Measurements from ENCODE around the gene CDC42BPG.

CDC42BPG gene

GRCh38 chr11:64878494-64879243 lies 34.2 kb upstream of the CDC42BPG start, which contains the start of gene EHD1:
Gene EHD1 (minus strand): TSS chr11:64878621. CDS start chr11:64878464, 157 bp downstream.
- Histone ChIP-seq H3F3A (ENCODE audit: control insufficient read depth, insufficient read depth) (peaks cover 14% of the 10 kb centered on the region), H3K4me1 (ENCODE audit: control insufficient read depth, low read length) (peaks cover 77% of the 10 kb centered on the region), H3K27me3 (ENCODE audit: control insufficient read depth, low read length) (no peaks in the 10 kb centered on the region), H3K4me2 (ENCODE audit: low read length) (peak within 1 kb of the TSS; percentile 100), H3K27ac (ENCODE audit: low read depth, low read length) (peak within 1 kb of the TSS; percentile 82), H3K36me3 (ENCODE audit: control insufficient read depth, low read length) (peaks cover 44% of the 10 kb centered on the region), H3K4me3 (ENCODE audit: low read length) (peak within 1 kb of the TSS; percentile 95), H4K20me1 (ENCODE audit: control insufficient read depth, insufficient read depth, low read depth, low read length) (peaks cover 18% of the 10 kb centered on the region; the same call in 1 of the 2 replicates), H3K9me3 (ENCODE audit: control insufficient read depth, insufficient read depth, low read length) (no peaks in the 10 kb centered on the region), H3K79me2 (ENCODE audit: control insufficient read depth, low read length) (peaks cover 54% of the 10 kb centered on the region), H3K9me2 (replicated peaks; ENCODE audit: control insufficient read depth, low read length) (no peaks in the 10 kb centered on the region)
- TF ChIP-seq, protein P1, sequence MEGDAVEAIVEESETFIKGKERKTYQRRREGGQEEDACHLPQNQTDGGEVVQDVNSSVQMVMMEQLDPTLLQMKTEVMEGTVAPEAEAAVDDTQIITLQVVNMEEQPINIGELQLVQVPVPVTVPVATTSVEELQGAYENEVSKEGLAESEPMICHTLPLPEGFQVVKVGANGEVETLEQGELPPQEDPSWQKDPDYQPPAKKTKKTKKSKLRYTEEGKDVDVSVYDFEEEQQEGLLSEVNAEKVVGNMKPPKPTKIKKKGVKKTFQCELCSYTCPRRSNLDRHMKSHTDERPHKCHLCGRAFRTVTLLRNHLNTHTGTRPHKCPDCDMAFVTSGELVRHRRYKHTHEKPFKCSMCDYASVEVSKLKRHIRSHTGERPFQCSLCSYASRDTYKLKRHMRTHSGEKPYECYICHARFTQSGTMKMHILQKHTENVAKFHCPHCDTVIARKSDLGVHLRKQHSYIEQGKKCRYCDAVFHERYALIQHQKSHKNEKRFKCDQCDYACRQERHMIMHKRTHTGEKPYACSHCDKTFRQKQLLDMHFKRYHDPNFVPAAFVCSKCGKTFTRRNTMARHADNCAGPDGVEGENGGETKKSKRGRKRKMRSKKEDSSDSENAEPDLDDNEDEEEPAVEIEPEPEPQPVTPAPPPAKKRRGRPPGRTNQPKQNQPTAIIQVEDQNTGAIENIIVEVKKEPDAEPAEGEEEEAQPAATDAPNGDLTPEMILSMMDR (IDR thresholded peaks at IDR 0.05; ENCODE audit: low read depth, low read length, poor library complexity, severe bottlenecking) = peak; percentile 62
- no peak for TF ChIP-seq EZH2phosphoT487 (IDR thresholded peaks at IDR 0.05; ENCODE audit: borderline replicate concordance, low read length)

- no peaks in the 10 kb centered on the region for H3K27me3 ChIP-seq (ENCODE audit: control insufficient read depth, low read length)
- peaks cover 77% of the 10 kb centered on the region for H3K4me1 ChIP-seq (ENCODE audit: control insufficient read depth, low read length)
- H4K20me1 ChIP-seq (ENCODE audit: control insufficient read depth, insufficient read depth, low read depth, low read length) = peaks cover 18% of the 10 kb centered on the region; the same call in 1 of the 2 replicates
- peaks cover 14% of the 10 kb centered on the region for H3F3A ChIP-seq (ENCODE audit: control insufficient read depth, insufficient read depth)
- peak overlapping the region; percentile 82 for H3K27ac ChIP-seq (ENCODE audit: low read depth, low read length)
- peak overlapping the region; percentile 100 for H3K4me2 ChIP-seq (ENCODE audit: low read length)
- TF ChIP-seq, protein P1 (IDR thresholded peaks at IDR 0.05; ENCODE audit: low read depth, low read length, poor library complexity, severe bottlenecking) = no peak
- TF ChIP-seq EZH2phosphoT487 (IDR thresholded peaks at IDR 0.05; ENCODE audit: borderline replicate concordance, low read length) = no peak
- peaks cover 49% of the 10 kb centered on the region for H3K36me3 ChIP-seq (ENCODE audit: control insufficient read depth, low read length)
- H3K79me2 ChIP-seq (ENCODE audit: control insufficient read depth, low read length) = peaks cover 59% of the 10 kb centered on the region
- no peaks in the 10 kb centered on the region for H3K9me3 ChIP-seq (ENCODE audit: control insufficient read depth, insufficient read depth, low read length)
- peak overlapping the region; percentile 95 for H3K4me3 ChIP-seq (ENCODE audit: low read length)
- no peaks in the 10 kb centered on the region for H3K9me2 ChIP-seq (replicated peaks; ENCODE audit: control insufficient read depth, low read length)
These were observed 33.7 kb upstream of the CDC42BPG start for GRCh38 chr11:64878223-64878493.

DNA sequence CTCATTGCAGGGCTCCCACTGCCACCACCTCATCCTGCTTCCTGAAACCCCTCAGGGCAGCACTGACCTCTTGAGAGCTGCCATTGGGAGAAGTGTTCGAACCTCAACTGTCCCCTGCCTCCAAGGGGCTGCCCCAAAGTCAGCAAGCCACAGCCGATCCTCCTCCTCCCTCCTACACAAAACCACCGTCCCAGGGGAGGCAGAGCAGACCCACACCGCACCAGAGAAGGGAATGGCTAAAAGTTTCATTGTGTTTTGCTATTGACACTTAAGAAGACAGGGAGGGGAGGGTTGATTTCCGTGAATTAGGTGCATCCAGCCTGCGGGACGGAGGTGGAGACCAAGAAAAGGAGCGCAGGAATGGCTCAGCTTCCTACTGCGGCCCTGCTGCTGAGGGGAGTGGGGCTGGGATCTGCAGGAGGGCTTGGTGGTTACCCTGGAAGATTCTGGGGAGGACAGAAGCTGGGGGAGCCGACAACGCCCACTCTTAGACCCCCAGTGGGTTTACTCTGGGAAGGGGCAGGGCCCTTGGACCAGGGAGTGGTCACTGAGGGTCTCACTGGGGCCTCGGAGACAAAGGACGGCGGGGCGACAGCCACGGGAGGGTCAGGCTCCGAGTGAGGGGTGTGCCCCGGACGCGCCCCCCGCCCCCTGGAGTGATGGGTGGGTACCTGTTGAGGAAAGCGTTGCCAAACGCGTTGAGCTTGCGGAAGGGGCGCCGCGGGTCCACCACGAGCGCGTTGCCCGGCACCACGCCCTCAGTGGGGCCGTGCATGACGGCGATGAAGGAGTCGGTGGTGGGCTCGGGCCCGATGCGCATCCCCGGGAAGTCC lies 33.2 kb upstream of the CDC42BPG start:
- H3K79me2 ChIP-seq (ENCODE audit: control insufficient read depth, low read length) = peaks cover 64% of the 10 kb centered on the region
- peaks cover 18% of the 10 kb centered on the region; the same call in 1 of the 2 replicates for H4K20me1 ChIP-seq (ENCODE audit: control insufficient read depth, insufficient read depth, low read depth, low read length)
- H3K9me3 ChIP-seq (ENCODE audit: control insufficient read depth, insufficient read depth, low read length) = no peaks in the 10 kb centered on the region
- peak overlapping the region; percentile 95 for H3K4me3 ChIP-seq (ENCODE audit: low read length)
- H3K4me2 ChIP-seq (ENCODE audit: low read length) = peak overlapping the region; percentile 100
- H3F3A ChIP-seq (ENCODE audit: control insufficient read depth, insufficient read depth) = peaks cover 14% of the 10 kb centered on the region
- H3K27ac ChIP-seq (ENCODE audit: low read depth, low read length) = peak overlapping the region; percentile 82
- peaks cover 77% of the 10 kb centered on the region for H3K4me1 ChIP-seq (ENCODE audit: control insufficient read depth, low read length)
- no peaks in the 10 kb centered on the region for H3K9me2 ChIP-seq (replicated peaks; ENCODE audit: control insufficient read depth, low read length)
- H3K36me3 ChIP-seq (ENCODE audit: control insufficient read depth, low read length) = peaks cover 54% of the 10 kb centered on the region
- no peaks in the 10 kb centered on the region for H3K27me3 ChIP-seq (ENCODE audit: control insufficient read depth, low read length)
- TF ChIP-seq EZH2phosphoT487 (IDR thresholded peaks at IDR 0.05; ENCODE audit: borderline replicate concordance, low read length) = no peak
- TF ChIP-seq, protein P1 (IDR thresholded peaks at IDR 0.05; ENCODE audit: low read depth, low read length, poor library complexity, severe bottlenecking) = no peak
